GM12878 (cell line): Measurements from ENCODE around the gene SPPL2B. TPM values are rescaled to one million over a fixed set of nuclear protein-coding genes. Genes with fewer than 3 reads are reported as not detected.

ENCODE experiments used
- ATAC-seq: fragments of 200-7000 bp; cut with Tn5 transposase; 3 replicates; pipeline ENCODE4 v1.9.1; 2020; ENCODE audit warnings: mild to moderate bottlenecking, moderate library complexity
- BruUV-seq: library from RNA; stranded (reverse); fragments of 400-500 nt; replicated peaks from 2 replicates; lab custom pipeline; 2021; lab: Mats Ljungman, UMichigan
- CTCF ChIA-PET: fragments of 300-600 bp; sonication (Branson Sonifier 250); formaldehyde crosslinking; extraction: SDS; loops from one replicate; lab custom pipeline; 2021; ENCODE audit warnings: inconsistent platforms; lab: Yijun Ruan, JAX
- POLR2A ChIA-PET: fragments of 350-600 bp; formaldehyde crosslinking; extraction: SDS; loops from one replicate; lab custom pipeline; 2021; ENCODE audit warnings: inconsistent platforms; lab: Charles Lee
- RAD21 ChIA-PET: fragments of 300-600 bp; sonication (Branson Sonifier 250); formaldehyde crosslinking; loops from one replicate; lab custom pipeline; 2023; ENCODE audit warnings: antibody characterized with exemption; ENCODE audit not compliant: unreplicated experiment; lab: Charles Lee
- SMC1A ChIA-PET: fragments of 300-600 bp; sonication (Branson Sonifier 250); formaldehyde crosslinking; loops from one replicate; lab custom pipeline; 2023; ENCODE audit not compliant: unreplicated experiment, uncharacterized antibody; lab: Charles Lee
- DNase-seq: peaks from one replicate; pipeline ENCODE4 v3.0.0-alpha.2; 2011; ENCODE audit warnings: low read depth, low spot score
- FAIRE-seq: peaks from 3 replicates; lab custom pipeline; 2011; peaks lifted over from hg19 to GRCh38; lab: Jason Lieb, UNC
- H2AFZ ChIP-seq: 2 replicates; pipeline ENCODE4 v1.6.0; 2011; ENCODE audit warnings: low read depth, low read length, control low read depth; ENCODE audit not compliant: control insufficient read depth
- H3K27ac ChIP-seq: 2 replicates; pipeline ENCODE4 v1.5.1; 2011; ENCODE audit warnings: control low read depth; ENCODE audit not compliant: control insufficient read depth, insufficient read depth
- H3K27me3 ChIP-seq, 2 experiments: replicated peaks in 1 of 2; 2 replicates each; pipeline versions ENCODE4 v1.6.0 to v1.6.1; 2011; ENCODE audit warnings: low read length in 1 of 2; ENCODE audit not compliant: control insufficient read depth in 2 of 2, insufficient read depth in 2 of 2
- H3K36me3 ChIP-seq, 2 experiments: 2 replicates each; pipeline ENCODE4 v1.5.1; 2011; ENCODE audit warnings: low read length in 1 of 2; ENCODE audit not compliant: control insufficient read depth in 2 of 2, insufficient read depth in 2 of 2
- H3K4me1 ChIP-seq: 2 replicates; pipeline ENCODE4 v1.6.1; 2011; ENCODE audit warnings: mild to moderate bottlenecking, low read length, moderate library complexity, mixed read lengths; ENCODE audit not compliant: control insufficient read depth, insufficient read depth
- H3K4me2 ChIP-seq: 2 replicates; pipeline ENCODE4 v1.6.0; 2011; ENCODE audit warnings: control low read depth; ENCODE audit not compliant: control insufficient read depth, insufficient read depth
- H3K4me3 ChIP-seq: fragments of 200-600 bp; sonication (generic); 2 replicates; pipeline ENCODE4 v1.5.1; 2016
- H3K79me2 ChIP-seq: 2 replicates; pipeline ENCODE4 v1.6.0; 2011; ENCODE audit warnings: low read length; ENCODE audit not compliant: control insufficient read depth, insufficient read depth
- H3K9ac ChIP-seq: 2 replicates; pipeline ENCODE4 v1.8.0; 2011; ENCODE audit warnings: low read length, control low read depth, mixed read lengths; ENCODE audit not compliant: control insufficient read depth, insufficient read depth
- H3K9me3 ChIP-seq: replicated peaks from 3 replicates; pipeline ENCODE4 v1.5.1; 2011; ENCODE audit warnings: mild to moderate bottlenecking, low read length; ENCODE audit not compliant: control insufficient read depth, insufficient read depth
- H4K20me1 ChIP-seq: 2 replicates; pipeline ENCODE4 v1.6.0; 2011; ENCODE audit not compliant: control insufficient read depth, insufficient read depth
- ATF7 ChIP-seq: fragments of 450-650 bp; IDR thresholded peaks from 2 replicates; pipeline ENCODE4 v1.6.1; 2016; ENCODE audit warnings: low read depth, mild to moderate bottlenecking
- CHD4 ChIP-seq: fragments of 200-600 bp; sonication (generic); IDR thresholded peaks from 2 replicates; pipeline ENCODE4 v1.6.1; 2016; ENCODE audit warnings: mild to moderate bottlenecking
- DPF2 ChIP-seq: fragments of 450-650 bp; IDR thresholded peaks from 2 replicates; pipeline ENCODE4 v1.6.1; 2017; ENCODE audit warnings: mild to moderate bottlenecking
- MLLT1 ChIP-seq: fragments of 450-650 bp; IDR thresholded peaks from 2 replicates; pipeline ENCODE4 v1.6.1; 2016; ENCODE audit warnings: mild to moderate bottlenecking
- POU2F2 ChIP-seq: IDR thresholded peaks from 3 replicates; pipeline ENCODE4 v1.6.1; 2011; ENCODE audit warnings: low read depth, mild to moderate bottlenecking, low read length, borderline replicate concordance
- SMAD5 ChIP-seq: IDR thresholded peaks from 2 replicates; pipeline ENCODE4 v1.6.1; 2016; ENCODE audit warnings: antibody characterized with exemption, low read depth
- ZBTB11 ChIP-seq: fragments of 450-650 bp; formaldehyde crosslinking; IDR thresholded peaks from 2 replicates; pipeline ENCODE4 v1.5.0; 2022; ENCODE audit warnings: mild to moderate bottlenecking, missing genetic modification characterization
- ZNF274 ChIP-seq: IDR thresholded peaks from one replicate; pipeline ENCODE4 v1.8.0; 2011; ENCODE audit not compliant: insufficient read length, insufficient read depth
- ZSCAN29 ChIP-seq: fragments of 450-650 bp; IDR thresholded peaks from 2 replicates; pipeline ENCODE4 v1.6.1; 2017; ENCODE audit warnings: mild to moderate bottlenecking, moderate library complexity
- WGBS: methylation state at CpG from one replicate; pipeline ENCODE4 v1.1.6; 2016; ENCODE audit warnings: low lambda C conversion rate; ENCODE audit not compliant: insufficient replicate concordance, insufficient coverage; ENCODE audit errors: missing lambda C conversion rate; 5-methylcytosine and 5-hydroxymethylcytosine counted together
- in situ Hi-C: fragments of 300-500 bp; cut with MboI; formaldehyde crosslinking; loops from 9 replicates; pipeline ENCODE4 v1.14.3; 2018; ENCODE audit warnings: mixed read lengths
- intact Hi-C: fragments of 100-400 bp; cut with micrococcal nuclease; formaldehyde crosslinking; loops from one replicate; pipeline ENCODE4 v1.14.2; 2022; ENCODE audit not compliant: unreplicated experiment
- polyA plus RNA-seq, 11 experiments: library from polyadenylated mRNA; depleted of rRNA in 4 of 11; unstranded in 6 of 11; stranded (reverse) in 5 of 11; fragments of >200 nt; fragmentation: Nextera tagmentation in 4 of 11; fragmentation: Illumina TruSeq in 1 of 11; extraction: Ambion mirVana in 4 of 11; extraction: Trizol in 1 of 11; gene quantifications; 1 replicate in 1 of 11; 2 replicates in 10 of 11; pipeline versions ENCODE4 v1.2.1 to v1.2.3, GENCODE V29; 2011 to 2016; ENCODE audit warnings: inconsistent platforms in 2 of 11, missing spikeins in 2 of 11, low read depth in 1 of 11
- total RNA-seq, 4 experiments: library from RNA; depleted of rRNA in 3 of 4; stranded (reverse); fragments of >200 nt in 3 of 4; fragmentation: Illumina TruSeq in 1 of 4; extraction: Trizol in 1 of 4; gene quantifications; 2 replicates each; pipeline versions ENCODE4 v1.2.1 to v1.2.3, GENCODE V29; 2013 to 2021
- TF ChIP-seq, protein P1 (sequence below): IDR thresholded peaks from 2 replicates; pipeline ENCODE4 v1.6.1; 2012; ENCODE audit warnings: low read length, inconsistent platforms
- TF ChIP-seq, protein P2 (sequence below): fragments of 450-650 bp; IDR thresholded peaks from 2 replicates; pipeline ENCODE4 v1.6.1; 2017; ENCODE audit warnings: antibody characterized with exemption, mild to moderate bottlenecking, moderate library complexity

SPPL2B gene
- total and polyA plus RNA-seq, 10 of the 15 experiments (the other 5 are each of a cell fraction or from before 2014, with no cell fraction given), result 0.29 to 56.5 (median 18.3) TPM

GRCh38 chr19:2362970-2363300 lies 34.5 kb downstream of the SPPL2B start:
- no peaks in the 10 kb centered on the region for H3K27me3 ChIP-seq
- H3K36me3 ChIP-seq, result no peaks in the 10 kb centered on the region
- H3K79me2 ChIP-seq, result no peaks in the 10 kb centered on the region
- ChIA-PET SMC1A (no interaction called here), CTCF (no interaction called here), POLR2A (no interaction called here), RAD21 (no interaction called here)
- WGBS, result 75% methylated on average over 15 of the region's 15 CpGs
- no peaks in the 10 kb centered on the region for H3K4me1 ChIP-seq
- no peak overlapping the region for H2AFZ ChIP-seq
- H4K20me1 ChIP-seq, result no peaks in the 10 kb centered on the region
- no peak for TF ChIP-seq CHD4
- no peak for TF ChIP-seq ATF7
- no peak for TF ChIP-seq DPF2
- no peak for TF ChIP-seq ZSCAN29
- TF ChIP-seq ZNF274, result no peak
- no peak for TF ChIP-seq ZBTB11
- TF ChIP-seq POU2F2, result no peak
- TF ChIP-seq, protein P1, sequence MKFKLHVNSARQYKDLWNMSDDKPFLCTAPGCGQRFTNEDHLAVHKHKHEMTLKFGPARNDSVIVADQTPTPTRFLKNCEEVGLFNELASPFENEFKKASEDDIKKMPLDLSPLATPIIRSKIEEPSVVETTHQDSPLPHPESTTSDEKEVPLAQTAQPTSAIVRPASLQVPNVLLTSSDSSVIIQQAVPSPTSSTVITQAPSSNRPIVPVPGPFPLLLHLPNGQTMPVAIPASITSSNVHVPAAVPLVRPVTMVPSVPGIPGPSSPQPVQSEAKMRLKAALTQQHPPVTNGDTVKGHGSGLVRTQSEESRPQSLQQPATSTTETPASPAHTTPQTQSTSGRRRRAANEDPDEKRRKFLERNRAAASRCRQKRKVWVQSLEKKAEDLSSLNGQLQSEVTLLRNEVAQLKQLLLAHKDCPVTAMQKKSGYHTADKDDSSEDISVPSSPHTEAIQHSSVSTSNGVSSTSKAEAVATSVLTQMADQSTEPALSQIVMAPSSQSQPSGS, result no peak
- TF ChIP-seq MLLT1, result no peak
- TF ChIP-seq, protein P2, sequence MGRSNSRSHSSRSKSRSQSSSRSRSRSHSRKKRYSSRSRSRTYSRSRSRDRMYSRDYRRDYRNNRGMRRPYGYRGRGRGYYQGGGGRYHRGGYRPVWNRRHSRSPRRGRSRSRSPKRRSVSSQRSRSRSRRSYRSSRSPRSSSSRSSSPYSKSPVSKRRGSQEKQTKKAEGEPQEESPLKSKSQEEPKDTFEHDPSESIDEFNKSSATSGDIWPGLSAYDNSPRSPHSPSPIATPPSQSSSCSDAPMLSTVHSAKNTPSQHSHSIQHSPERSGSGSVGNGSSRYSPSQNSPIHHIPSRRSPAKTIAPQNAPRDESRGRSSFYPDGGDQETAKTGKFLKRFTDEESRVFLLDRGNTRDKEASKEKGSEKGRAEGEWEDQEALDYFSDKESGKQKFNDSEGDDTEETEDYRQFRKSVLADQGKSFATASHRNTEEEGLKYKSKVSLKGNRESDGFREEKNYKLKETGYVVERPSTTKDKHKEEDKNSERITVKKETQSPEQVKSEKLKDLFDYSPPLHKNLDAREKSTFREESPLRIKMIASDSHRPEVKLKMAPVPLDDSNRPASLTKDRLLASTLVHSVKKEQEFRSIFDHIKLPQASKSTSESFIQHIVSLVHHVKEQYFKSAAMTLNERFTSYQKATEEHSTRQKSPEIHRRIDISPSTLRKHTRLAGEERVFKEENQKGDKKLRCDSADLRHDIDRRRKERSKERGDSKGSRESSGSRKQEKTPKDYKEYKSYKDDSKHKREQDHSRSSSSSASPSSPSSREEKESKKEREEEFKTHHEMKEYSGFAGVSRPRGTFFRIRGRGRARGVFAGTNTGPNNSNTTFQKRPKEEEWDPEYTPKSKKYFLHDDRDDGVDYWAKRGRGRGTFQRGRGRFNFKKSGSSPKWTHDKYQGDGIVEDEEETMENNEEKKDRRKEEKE, result no peak
- no peak for TF ChIP-seq SMAD5
- no TSS peak for BruUV-seq
- ATAC-seq (no peak), DNase-seq (no peak), FAIRE-seq (no peak)
- H3K4me2 ChIP-seq, result no peak overlapping the region
- in situ Hi-C loops, result no loop called here
- H3K4me3 ChIP-seq, result no peak overlapping the region
- no peak overlapping the region for H3K27ac ChIP-seq
- no peak overlapping the region for H3K9ac ChIP-seq
- intact Hi-C loops, result no loop called here
- no peaks in the 10 kb centered on the region; the same call in 2 of the 3 replicates for H3K9me3 ChIP-seq
